RWPE1 (cell line): Measurements from ENCODE around the gene RNF128.

Source experiments
- CTCF ChIA-PET: fragments of 350-600 bp; sonication (Branson Sonifier 250); formaldehyde crosslinking; extraction: SDS; loops from one replicate; lab custom pipeline; 2021; lab: Yijun Ruan, JAX
- POLR2A ChIA-PET: fragments of 400-600 bp; formaldehyde crosslinking; extraction: SDS; loops from one replicate; lab custom pipeline; 2020; ENCODE audit warnings: antibody characterized with exemption; ENCODE audit not compliant: low non-redundant PET; lab: Yijun Ruan, JAX
- DNase-seq: peaks from one replicate; pipeline ENCODE4 v3.0.0; 2012; ENCODE audit warnings: low spot score
- H3K27ac ChIP-seq: fragments of 450-650 bp; 2 replicates; pipeline ENCODE4 v1.5.1; 2017
- CTCF ChIP-seq: fragments of 450-650 bp; conservative IDR thresholded peaks from 2 replicates; pipeline ENCODE4 v1.5.1; 2017; ENCODE audit warnings: low read depth, mild to moderate bottlenecking

The RNF128 gene

GRCh38 chrX:106774981-106775380 lies 48.5 kb downstream of the RNF128 start:
- ChIA-PET POLR2A (no interaction called here), CTCF (no interaction called here)

GRCh38 chrX:106780264-106780663 lies 53.8 kb downstream of the RNF128 start:
- TF ChIP-seq CTCF = no peak
- POLR2A ChIA-PET = no interaction called here
- CTCF ChIA-PET = no interaction called here
- H3K27ac ChIP-seq = no peak overlapping the region
- no peak for DNase-seq

More at GRCh38 chrX:106774981-106775380, 48.5 kb downstream of the RNF128 start:
- DNase-seq = no peak
- TF ChIP-seq CTCF = no peak
- no peak overlapping the region for H3K27ac ChIP-seq

- POLR2A ChIA-PET = no interaction called here
- TF ChIP-seq CTCF = no peak
- CTCF ChIA-PET = interaction anchor here (0.7 kb wide), 1 partner anchor 805 kb away, joined by 4 read pairs; no protein-coding TSS in a partner anchor
- no peak for DNase-seq
- H3K27ac ChIP-seq = no peak overlapping the region
Measured at GRCh38 chrX:106780664-106781377, 54.3 kb downstream of the RNF128 start.

DNA sequence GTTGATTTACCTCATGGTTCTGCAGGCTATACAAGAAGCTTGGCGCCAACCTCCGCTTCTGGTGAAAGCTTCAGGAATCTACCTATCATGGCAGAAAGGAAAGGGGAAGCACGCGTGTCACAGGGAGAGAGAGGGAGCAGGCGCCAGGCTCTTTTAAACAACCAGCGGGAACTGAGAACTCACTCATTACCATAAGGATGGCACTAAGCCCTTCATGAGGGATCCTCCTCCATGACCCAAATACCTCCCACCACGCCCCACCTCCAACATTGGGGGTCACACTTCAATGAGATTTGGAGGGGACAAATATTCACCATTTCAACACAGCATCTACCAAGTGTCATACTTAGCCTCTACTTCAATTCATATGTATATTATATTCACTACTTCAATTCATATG lies 57.2 kb downstream of the RNF128 start:
- H3K27ac ChIP-seq = no peak overlapping the region
- POLR2A ChIA-PET = no interaction called here
- DNase-seq = no peak
- CTCF ChIA-PET = no interaction called here
- no peak for TF ChIP-seq CTCF

DNA sequence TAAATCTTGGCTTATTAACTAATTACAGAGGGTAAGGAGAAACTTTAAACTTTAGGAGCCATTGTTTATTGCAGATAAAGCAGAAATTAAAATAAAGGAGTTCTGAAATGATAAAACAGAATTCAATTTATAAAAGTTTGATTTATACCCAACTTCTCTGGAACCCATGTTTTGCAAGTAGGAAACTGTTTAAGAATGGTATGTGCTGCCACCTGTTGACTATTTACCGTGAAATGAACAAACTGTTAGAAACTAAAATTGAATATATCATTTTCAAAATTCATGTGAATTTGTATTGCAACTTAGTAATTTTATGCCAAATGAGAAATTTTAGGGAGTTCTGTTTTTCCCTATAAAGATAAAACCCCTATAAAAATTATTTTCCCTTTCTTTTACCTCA lies 65.0 kb downstream of the RNF128 start:
- DNase-seq = no peak
- H3K27ac ChIP-seq = no peak overlapping the region
- ChIA-PET POLR2A (no interaction called here), CTCF (interaction anchor here (0.7 to 1.0 kb wide), 2 partner anchors 118 to 172 kb away, joined by 3 to 4 read pairs; no protein-coding TSS in a partner anchor)
- TF ChIP-seq CTCF = peak; percentile 12; the same call in 1 of the 2 replicates

DNA sequence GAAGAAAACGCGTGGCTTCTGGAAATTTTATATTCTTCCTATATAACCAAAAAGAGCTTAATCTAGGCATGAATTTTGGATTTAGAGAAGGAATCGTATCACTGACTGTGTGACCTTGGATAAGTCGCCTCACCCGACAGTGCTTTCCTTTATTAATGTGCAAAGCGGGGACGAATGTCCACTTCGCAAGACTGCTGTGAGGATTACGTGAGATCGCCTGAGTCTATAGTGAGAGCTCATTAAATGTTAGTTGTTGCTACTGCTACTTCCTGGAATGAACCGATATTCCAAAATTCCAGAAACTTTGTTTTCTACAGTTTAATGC lies 75.5 kb downstream of the RNF128 start:
- no peak for TF ChIP-seq CTCF
- no peak overlapping the region for H3K27ac ChIP-seq
- ChIA-PET CTCF (interaction anchor here (0.6 to 0.7 kb wide), 2 partner anchors 1185 to 1833 kb away, joined by 3 to 5 read pairs; no protein-coding TSS in a partner anchor), POLR2A (no interaction called here)
- DNase-seq = peak; percentile 4
